GM18505 (cell line): ENCODE results near the gene ACTN1.

Experiments
- ATAC-seq: cut with Tn5 transposase; IDR thresholded peaks from one replicate; pipeline ENCODE4 v1.9.1; 2021; ENCODE audit not compliant: unreplicated experiment
- POLR2A ChIP-seq: IDR thresholded peaks from 4 replicates; pipeline ENCODE4 v1.6.1; 2011; ENCODE audit warnings: borderline replicate concordance; ENCODE audit not compliant: insufficient read depth, insufficient read length; ENCODE audit errors: extremely low read depth

The ACTN1 gene

DNA sequence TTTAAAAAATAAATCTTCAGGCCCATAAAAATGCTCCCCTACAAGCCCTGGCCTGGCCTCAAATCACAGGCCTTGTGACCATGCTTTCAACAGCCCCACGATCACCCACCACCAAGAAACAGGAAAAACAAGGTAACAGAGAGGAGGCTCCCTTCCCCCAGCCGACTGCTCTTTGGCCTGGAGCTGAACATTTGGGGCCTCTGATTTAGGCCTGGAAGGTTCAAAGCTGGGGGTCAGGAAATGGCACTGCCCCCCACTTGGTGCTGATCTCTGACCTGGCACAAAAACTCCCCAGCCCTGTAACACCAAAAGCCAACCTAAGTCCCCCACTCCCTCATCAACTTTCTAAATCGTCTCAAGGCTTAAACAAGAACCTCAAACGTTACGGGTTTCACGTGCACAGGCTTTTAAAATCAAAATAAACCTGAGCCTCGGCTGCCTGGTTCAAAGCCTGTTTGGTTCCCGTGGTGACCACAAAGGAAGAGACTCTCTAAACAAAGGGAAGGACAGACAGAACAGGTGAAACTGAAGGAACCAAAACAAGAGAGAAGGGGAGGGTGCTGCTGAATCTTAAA lies 9.0 kb downstream of the ACTN1 start:
- TF ChIP-seq POLR2A: no peak
- no peak for ATAC-seq

DNA sequence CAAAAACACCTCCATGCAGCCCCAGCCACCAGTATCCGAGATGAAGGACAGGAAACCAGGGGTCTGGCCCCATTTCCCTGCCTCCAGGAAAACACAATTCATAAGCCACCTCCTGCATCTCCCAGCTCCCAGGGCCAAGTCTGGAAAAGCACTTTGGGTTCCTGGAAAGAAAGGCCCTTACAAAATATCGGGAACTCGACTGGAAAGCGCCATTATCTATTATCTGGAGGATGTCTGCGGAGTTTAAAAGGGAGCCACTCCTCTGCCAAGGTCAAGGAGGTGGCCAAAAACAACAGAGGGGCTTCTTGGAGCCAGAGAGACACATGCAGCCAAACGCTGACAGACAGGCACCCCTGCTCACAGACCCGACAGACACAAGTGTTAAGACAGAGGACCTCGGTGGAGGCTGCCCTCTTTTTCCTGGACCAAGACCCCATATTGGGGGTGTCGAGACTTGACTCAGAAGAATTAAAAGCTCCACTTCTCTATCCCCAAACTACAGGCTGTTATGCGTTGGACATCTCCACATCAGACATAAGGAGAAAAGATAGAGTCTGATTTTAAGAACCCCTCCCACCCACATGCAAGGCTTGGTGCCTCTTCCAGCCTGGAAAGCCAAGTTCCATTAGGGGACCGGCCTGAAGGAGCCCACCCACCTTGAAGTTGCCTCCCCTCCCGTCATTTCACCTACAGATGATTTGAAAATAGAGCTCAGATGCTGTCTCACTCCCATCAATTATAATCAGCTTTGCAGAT lies 9.6 kb downstream of the ACTN1 start:
- no peak for ATAC-seq
- no peak for TF ChIP-seq POLR2A

DNA sequence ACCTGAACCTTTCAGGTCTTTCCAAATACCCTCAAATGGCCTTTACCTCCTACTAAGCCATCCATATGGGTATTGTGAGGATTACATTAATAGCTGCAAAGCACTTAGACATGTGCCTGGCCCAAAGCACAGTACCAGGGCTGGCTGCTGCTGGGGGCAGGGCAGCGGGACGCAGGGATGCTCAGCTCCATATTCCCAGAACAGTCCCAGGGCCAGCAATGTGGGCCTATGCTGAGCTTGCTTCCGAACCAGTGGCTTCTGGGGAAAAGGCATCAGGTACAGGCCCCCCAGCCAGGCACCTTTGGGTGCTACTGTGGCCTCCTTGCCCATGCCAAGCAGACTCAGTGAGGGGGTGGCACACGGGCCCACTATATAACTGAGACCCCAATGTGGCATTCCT lies 10.4 kb downstream of the ACTN1 start:
- no peak for TF ChIP-seq POLR2A
- no peak for ATAC-seq

DNA sequence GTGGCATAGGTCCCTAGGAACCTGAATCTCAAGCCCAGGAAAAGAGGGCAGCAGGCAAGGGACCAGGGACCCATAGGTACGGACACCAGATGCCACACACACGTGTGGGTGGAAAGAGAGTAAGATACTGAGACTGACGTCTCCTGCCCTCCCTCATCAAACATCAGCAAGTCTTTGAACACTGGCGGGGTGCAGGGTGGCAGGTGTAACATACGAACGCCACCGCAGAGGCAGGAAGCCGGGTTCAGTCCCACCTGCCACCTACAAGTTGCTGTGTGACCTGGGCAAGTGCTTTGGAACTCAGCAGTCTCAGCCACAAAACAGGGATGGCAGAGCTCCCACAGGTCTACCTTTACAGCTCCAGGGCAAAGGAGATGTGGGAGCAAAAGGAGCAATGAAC lies 11.1 kb downstream of the ACTN1 start:
- no peak for TF ChIP-seq POLR2A
- no peak for ATAC-seq

DNA sequence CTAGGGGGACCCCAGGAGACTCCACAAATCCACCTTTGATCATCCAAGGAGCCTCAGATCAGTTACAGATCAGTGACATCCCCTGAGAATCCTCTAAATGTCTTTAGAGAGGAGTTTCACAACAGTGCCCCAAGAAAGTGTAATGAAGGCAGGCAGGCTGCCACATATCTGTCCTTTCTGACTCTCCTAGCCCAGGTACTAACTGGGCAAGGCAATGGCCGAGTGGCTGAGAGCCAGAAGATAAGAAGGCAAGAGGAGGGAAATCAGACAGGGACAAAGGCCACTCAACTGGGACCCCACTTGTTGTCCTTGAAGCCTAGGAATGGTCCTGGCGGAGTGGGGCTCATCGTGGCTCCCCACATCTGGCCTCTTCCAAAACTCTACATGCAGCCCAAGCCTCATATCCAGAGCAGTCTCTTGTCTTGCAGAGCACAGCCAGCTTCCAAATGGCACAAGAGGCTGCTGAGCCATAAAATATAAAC lies 11.6 kb downstream of the ACTN1 start:
- TF ChIP-seq POLR2A: no peak
- no peak for ATAC-seq

DNA sequence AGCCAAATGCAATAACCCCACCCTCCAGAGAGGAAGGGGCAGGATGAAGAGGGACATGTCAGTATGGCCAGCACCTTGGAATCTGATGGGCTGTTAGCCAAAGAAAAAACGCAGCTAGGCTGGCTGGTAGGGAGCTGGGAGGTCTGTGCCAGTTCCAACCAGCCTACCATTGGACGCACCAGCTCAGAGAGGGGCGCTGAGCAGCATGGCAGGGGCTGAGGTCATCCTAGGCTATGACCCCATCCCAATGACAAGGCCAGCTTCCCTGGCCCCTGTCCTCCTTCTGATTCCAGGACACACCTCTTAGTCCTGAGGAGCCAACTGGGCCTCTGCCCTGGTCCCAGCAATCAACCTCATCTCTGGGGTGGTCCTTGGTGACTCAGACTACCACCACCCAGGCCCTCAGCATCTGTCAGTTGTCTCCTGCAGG lies 12.2 kb downstream of the ACTN1 start:
- ATAC-seq: no peak
- TF ChIP-seq POLR2A: no peak

DNA sequence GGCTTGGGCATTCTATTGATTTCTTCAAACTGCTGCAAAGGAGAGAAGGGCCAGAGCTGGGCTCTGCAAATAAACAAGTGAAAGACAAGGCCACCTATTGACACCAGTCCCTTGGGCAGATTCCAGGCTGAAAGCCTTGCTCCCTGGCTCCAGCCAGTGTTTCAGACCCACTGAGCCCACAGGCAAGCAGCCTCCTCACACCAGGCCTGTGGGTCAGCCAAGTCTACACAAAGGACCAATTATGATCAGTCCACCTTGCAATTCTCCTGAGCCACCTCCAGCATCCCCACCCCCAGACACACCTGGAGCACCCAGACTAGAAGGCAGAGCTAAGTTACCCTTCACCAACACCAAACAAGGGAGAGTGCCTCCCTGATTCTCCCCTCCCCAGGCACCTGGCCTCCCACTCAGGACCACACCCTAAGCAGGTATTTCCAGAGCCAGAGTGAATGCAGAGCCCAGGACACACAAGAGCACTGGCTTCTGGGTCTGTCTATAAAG lies 13.8 kb downstream of the ACTN1 start:
- no peak for ATAC-seq
- TF ChIP-seq POLR2A: no peak

- ATAC-seq: no peak
- TF ChIP-seq POLR2A: no peak
These were observed 14.6 kb downstream of the ACTN1 start for GRCh38 chr14:68964300-68965093.

DNA sequence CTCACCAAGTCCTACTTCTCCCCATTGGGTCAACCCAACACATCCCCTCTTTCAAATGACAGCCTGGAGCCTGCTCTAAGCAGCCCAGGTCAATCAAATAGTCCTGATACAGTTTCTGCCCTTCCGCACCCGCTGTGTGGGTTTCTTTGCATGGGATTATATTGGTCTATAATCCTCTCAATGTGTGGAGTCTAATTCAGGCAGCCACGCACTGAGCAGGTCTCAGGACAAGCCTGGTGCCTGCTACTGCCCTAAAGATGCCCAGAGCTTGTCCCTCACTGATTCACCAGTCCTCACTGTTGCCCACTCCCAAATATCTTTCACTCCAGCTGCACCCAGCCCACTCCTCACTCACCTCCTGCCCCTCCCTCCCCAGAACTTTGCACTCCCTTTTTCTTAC lies 16.4 kb downstream of the ACTN1 start:
- no peak for TF ChIP-seq POLR2A
- ATAC-seq: no peak

GRCh38 chr14:68961781-68962584 lies 17.1 kb downstream of the ACTN1 start:
- ATAC-seq: no peak
- no peak for TF ChIP-seq POLR2A

GRCh38 chr14:68961361-68961760 lies 17.7 kb downstream of the ACTN1 start:
- TF ChIP-seq POLR2A: no peak
- ATAC-seq: no peak

DNA sequence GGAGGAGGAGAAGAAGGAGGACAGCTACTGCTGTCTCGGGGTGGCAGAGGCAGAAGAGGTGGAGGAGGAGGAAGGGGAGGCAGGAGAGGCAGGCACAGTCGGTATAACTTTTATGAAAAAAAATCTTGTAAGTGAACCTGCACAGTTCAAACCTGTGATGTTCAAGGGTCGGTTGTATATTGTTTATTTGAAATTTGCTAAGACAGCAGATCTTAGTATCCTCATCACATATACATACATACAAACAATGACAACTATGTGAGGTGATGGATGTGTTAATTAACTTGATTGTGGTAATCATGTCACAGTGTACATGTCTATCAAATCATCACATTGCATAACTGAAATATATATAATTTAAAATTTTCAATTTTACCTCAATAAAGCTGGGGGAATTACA lies 19.0 kb downstream of the ACTN1 start:
- no peak for ATAC-seq
- no peak for TF ChIP-seq POLR2A

- TF ChIP-seq POLR2A: no peak
These were observed 20.1 kb downstream of the ACTN1 start for GRCh38 chr14:68959035-68959434.

More at GRCh38 chr14:68959035-68959434, 20.1 kb downstream of the ACTN1 start:
- no peak for ATAC-seq
